Activated naive CD4-positive, alpha-beta T cell treated with Interleukin-2 at 50 U/mL for 16 hours (primary cell): ENCODE data around the gene PEAK3.

Experiments used
- DNase-seq: peaks from one replicate; pipeline ENCODE4 v3.0.0-alpha.2; 2020

Gene PEAK3

GRCh38 chr19:2235381-2236063 lies 46.5 kb downstream of the PEAK3 start:
- no peak for DNase-seq

GRCh38 chr19:2234996-2235380 lies 47.0 kb downstream of the PEAK3 start:
- no peak for DNase-seq

DNA sequence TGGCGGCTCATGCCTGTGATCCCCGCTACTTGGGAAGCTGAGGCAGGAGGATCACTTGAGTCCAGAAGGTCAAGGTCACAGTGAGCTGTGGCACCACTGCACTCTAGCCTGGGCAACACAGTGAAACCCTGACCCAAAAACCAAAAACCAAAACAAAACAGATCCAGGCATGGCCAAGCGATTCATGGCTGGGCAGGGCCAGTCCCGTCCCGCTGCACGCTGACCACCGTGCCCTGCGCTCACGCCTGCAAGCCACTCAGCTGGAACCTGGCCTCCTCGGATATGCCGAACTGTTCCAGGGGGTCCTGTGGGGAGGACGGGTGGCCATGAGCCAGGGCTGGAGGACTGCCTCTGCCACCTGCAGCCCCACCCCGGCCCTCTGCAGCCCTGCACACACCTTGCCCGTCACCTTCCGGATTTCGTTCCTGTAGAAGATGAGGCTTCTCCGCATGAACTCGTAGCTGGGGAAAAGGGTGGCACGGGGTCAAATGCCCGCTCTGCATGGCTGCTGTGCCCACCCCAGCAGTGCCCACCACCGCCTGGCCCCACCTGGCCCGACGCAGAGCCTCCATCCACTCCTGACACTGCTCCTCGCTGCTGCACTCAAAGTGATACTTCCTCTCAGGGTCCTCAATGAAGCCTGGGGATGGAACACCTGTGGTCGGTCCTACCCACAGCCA lies 48.2 kb downstream of the PEAK3 start:
- DNase-seq, result no peak

DNA sequence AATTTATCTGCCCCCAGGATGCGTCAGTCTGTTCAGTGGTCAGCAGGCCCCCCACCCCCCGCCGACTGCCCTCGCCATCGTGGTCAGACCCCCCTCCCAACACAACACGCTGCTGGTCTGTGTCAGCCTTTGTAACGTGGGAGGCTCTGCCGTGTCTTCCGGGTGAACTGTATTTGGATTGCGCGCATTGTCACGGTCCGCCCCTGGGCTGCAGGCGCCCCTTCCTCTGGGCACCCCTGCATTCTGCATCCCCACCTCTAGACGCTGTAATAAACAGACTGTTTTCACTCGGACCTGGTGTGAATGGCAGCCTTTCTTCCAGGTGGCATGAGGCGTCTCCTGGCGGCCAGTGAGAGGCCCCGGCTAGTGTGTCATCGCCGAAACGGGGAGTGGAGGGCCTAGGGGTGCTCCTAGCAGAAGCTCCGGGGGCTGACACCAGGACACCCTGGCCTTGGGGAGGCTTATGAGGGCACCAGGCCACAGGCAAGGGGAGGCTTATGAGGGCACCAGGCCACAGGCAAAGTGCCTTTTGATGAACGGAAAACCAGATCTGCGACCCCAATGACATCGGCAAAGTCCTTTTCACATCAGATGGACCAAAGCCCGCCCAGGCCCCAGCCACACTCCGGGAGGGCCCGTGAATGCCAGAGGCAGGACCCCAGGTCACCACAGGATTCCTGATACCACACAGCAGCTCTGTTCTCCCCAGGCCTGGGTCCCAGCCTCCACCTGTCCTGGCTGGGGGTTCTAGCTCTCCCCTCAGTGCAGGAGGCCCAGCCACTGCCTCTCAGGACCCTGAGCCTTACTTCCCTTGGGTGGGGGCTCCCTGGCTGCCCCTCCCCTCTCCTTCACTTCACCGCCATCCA lies 49.5 kb downstream of the PEAK3 start:
- DNase-seq, result no peak

DNA sequence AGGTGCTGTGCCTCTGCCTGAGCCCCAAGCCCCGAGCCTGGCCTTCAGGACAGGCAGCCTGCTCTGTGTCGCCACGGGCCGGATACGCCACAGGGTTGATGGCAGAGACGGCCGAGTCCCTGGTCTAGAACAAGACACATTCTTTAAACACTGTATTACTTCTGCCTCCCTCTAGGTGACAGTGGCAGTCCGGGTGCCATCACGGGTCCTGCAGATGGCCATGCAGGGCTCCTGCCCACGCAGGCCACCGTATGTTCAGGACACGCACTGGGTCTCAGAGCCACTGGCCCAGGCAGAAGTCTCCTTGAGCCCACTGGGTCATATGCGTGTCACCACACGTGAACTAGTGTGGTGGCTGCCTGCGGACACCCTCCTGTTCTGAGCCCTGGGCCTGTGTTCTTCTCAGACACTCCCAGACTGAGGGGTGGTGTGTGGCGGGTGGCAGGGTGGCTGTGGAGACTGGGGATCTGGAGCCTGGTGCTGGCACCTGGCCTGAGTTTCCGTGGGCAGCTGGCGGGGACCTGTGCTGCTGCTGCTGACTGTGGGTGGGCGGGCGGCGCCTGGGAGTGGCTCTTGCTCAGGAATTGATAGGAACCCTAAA lies 50.3 kb downstream of the PEAK3 start:
- no peak for DNase-seq

DNA sequence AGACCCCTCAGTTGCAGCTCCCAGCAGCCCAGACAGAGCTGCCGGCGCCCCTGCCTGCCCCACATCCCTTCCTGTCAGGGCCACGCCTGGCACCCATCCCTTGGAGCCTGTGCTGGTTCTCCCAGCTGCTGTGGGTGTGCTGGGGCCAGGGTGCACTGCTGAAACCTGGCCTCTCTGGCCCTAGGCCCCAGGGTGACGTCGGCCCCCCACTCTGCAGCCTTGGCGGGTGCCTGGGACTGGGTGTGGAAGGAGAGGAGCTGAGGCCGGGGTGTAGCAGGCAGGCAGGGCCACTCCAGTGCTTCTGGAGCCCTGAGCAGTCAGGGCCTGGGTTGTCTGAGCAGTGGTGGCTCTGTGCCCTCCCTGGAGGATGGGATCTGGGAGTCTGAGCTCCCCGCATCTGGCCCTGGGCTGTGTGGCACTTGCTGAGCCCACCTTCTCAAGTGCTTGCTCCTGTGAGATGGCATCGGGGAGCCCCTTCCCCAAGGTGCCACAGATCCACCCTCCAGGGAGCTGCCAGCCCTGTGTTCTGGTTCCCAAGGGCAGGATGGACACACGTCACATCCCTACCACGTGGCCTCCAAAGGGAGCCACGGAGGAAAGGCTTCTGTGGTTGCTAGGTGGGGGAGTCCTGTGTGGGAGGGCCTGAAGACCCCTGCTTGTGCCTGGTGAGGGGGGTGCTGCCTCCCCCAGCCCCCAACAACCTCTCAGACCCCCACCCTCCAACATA lies 51.0 kb downstream of the PEAK3 start:
- no peak for DNase-seq

GRCh38 chr19:2230033-2230531 lies 51.9 kb downstream of the PEAK3 start:
- no peak for DNase-seq

- no peak for DNase-seq
Measured at GRCh38 chr19:2229103-2230032, 52.6 kb downstream of the PEAK3 start.

GRCh38 chr19:2228157-2229030 lies 53.6 kb downstream of the PEAK3 start:
- no peak for DNase-seq

GRCh38 chr19:2227415-2228156 lies 54.4 kb downstream of the PEAK3 start:
- DNase-seq, result no peak

DNA sequence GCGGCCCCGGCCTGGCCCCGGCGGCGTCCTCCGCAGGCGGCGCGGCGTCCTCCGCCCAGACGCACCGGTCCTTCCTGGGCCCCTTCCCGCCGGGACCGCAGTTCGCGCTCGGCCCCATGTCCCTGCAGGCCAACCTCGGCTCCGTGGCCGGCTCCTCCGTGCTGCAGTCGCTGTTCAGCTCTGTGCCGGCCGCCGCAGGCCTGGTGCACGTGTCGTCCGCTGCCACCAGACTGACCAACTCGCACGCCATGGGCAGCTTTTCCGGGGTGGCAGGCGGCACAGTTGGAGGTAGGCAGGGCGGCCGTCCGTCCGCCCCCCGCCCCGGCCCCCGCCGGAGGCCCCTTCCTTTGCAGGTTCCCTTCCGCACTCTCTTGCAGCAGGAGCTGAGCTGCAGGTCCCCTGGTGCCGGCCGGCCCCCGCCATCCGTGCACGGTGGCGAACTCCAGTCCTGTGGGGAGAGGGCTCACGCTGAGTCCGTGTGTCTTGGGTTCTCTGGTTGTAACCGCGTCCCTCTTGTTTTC lies 55.1 kb downstream of the PEAK3 start:
- no peak for DNase-seq

DNA sequence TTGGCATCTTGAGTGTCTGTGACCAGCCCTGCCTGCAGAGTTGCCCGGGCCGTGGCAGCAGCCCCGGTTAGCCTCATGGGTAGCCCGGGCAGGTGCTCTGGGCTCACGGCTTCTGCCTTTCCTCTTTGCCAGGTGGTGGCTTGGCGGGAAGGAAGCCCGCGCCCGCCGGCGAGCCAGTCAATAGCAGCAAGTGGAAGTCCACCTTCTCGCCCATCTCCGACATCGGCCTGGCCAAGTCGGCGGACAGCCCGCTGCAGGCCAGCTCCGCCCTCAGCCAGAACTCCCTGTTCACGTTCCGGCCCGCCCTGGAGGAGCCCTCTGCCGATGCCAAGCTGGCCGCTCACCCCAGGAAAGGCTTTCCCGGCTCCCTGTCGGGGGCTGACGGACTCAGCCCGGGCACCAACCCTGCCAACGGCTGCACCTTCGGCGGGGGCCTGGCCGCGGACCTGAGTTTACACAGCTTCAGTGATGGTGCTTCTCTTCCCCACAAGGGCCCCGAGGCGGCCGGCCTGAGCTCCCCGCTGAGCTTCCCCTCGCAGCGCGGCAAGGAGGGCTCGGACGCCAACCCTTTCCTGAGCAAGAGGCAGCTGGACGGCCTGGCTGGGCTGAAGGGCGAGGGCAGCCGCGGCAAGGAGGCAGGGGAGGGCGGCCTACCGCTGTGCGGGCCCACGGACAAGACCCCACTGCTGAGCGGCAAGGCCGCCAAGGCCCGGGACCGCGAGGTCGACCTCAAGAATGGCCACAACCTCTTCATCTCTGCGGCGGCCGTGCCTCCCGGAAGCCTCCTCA lies 55.7 kb downstream of the PEAK3 start:
- DNase-seq, result no peak

GRCh38 chr19:2225415-2226050 lies 56.4 kb downstream of the PEAK3 start:
- no peak for DNase-seq

GRCh38 chr19:2224754-2225349 lies 57.1 kb downstream of the PEAK3 start:
- no peak for DNase-seq
